Smooth muscle cell (in vitro differentiated cells): Measurements from ENCODE around the gene CAPN15. TPM values are rescaled to one million over a fixed set of nuclear protein-coding genes. Genes with fewer than 3 reads are reported as not detected.
"Not testable (repeated sequence)": the region's sequence is repeated elsewhere in the genome, so short reads cannot be mapped to it uniquely, and the experiment has no call there.

Experiments
- DNase-seq: peaks from one replicate; lab custom pipeline; 2025; ENCODE audit not compliant: unreplicated experiment; lab: John Stamatoyannopoulos, UW
- H2AFZ ChIP-seq: fragments of 200-600 bp; sonication (generic); 2 replicates; pipeline ENCODE4 v1.6.0; 2016; ENCODE audit warnings: antibody characterized with exemption, low read depth, mild to moderate bottlenecking
- H3F3A ChIP-seq: fragments of 200-600 bp; sonication (generic); 2 replicates; pipeline ENCODE4 v1.6.0; 2017; ENCODE audit warnings: antibody characterized with exemption, low read depth
- H3K27ac ChIP-seq: fragments of 200-600 bp; sonication (generic); 2 replicates; pipeline ENCODE4 v1.5.1; 2016; ENCODE audit warnings: low read depth, mild to moderate bottlenecking
- H3K27me3 ChIP-seq: fragments of 200-600 bp; sonication (generic); 2 replicates; pipeline ENCODE4 v1.6.1; 2016; ENCODE audit warnings: low read depth, mild to moderate bottlenecking
- H3K36me3 ChIP-seq: fragments of 200-600 bp; sonication (generic); 2 replicates; pipeline ENCODE4 v1.5.1; 2016; ENCODE audit warnings: low read depth
- H3K4me1 ChIP-seq: fragments of 200-600 bp; sonication (generic); 2 replicates; pipeline ENCODE4 v1.5.1; 2016; ENCODE audit warnings: low read depth
- H3K4me2 ChIP-seq: fragments of 200-600 bp; sonication (generic); 2 replicates; pipeline ENCODE4 v1.6.0; 2016; ENCODE audit warnings: mild to moderate bottlenecking
- H3K4me3 ChIP-seq: fragments of 200-600 bp; sonication (generic); 2 replicates; pipeline ENCODE4 v1.5.1; 2016; ENCODE audit warnings: mild to moderate bottlenecking
- H3K79me2 ChIP-seq: fragments of 200-600 bp; sonication (generic); 2 replicates; pipeline ENCODE4 v1.6.0; 2016; ENCODE audit warnings: low read depth, mild to moderate bottlenecking
- H3K9ac ChIP-seq: fragments of 200-600 bp; sonication (generic); 2 replicates; pipeline ENCODE4 v1.6.0; 2016; ENCODE audit warnings: low read depth
- H3K9me3 ChIP-seq: fragments of 200-600 bp; sonication (generic); replicated peaks from 2 replicates; pipeline ENCODE4 v1.5.1; 2016; ENCODE audit warnings: low read depth
- H4K20me1 ChIP-seq: fragments of 200-600 bp; sonication (generic); 2 replicates; pipeline ENCODE4 v1.6.0; 2016; ENCODE audit warnings: low read depth
- CTCF ChIP-seq: fragments of 200-600 bp; sonication (generic); IDR thresholded peaks from 2 replicates; pipeline ENCODE4 v1.5.1; 2017; ENCODE audit warnings: borderline replicate concordance, mild to moderate bottlenecking, antibody characterized with exemption; ENCODE audit not compliant: insufficient read depth, poor library complexity, severe bottlenecking
- WGBS: methylation state at CpG from one replicate; pipeline ENCODE4 v1.1.7; 2016; ENCODE audit warnings: low lambda C conversion rate; 5-methylcytosine and 5-hydroxymethylcytosine counted together
- polyA plus RNA-seq: library from polyadenylated mRNA; unstranded; fragments of >200 nt; fragmentation: Nextera tagmentation; extraction: Ambion mirVana; gene quantifications from 2 replicates; pipeline ENCODE4 v1.2.1, GENCODE V29; 2016
- total RNA-seq: library from RNA; depleted of rRNA; stranded (reverse); fragments of >200 nt; gene quantifications from 2 replicates; pipeline ENCODE4 v1.2.3, GENCODE V29; 2014

CAPN15 gene
- total and polyA plus RNA-seq, 2 experiments from 2014 or later = 14.7 to 18.7 TPM

GRCh38 chr16:503150-504071 lies 24.1 kb upstream of the CAPN15 start:
- no peaks in the 10 kb centered on the region for H3K27me3 ChIP-seq
- no peak overlapping the region for H3K27ac ChIP-seq
- H3K36me3 ChIP-seq = no peaks in the 10 kb centered on the region
- no peak for TF ChIP-seq CTCF
- H3F3A ChIP-seq = no peaks in the 10 kb centered on the region
- H3K4me3 ChIP-seq = no peak overlapping the region
- H3K9ac ChIP-seq = no peak overlapping the region
- H3K9me3 ChIP-seq = no peaks in the 10 kb centered on the region
- no peak overlapping the region for H2AFZ ChIP-seq
- WGBS = 93% methylated on average over 23 of the region's 23 CpGs
- no peak for DNase-seq
- H3K79me2 ChIP-seq = no peaks in the 10 kb centered on the region
- H4K20me1 ChIP-seq = no peaks in the 10 kb centered on the region
- no peaks in the 10 kb centered on the region for H3K4me1 ChIP-seq
- H3K4me2 ChIP-seq = no peak overlapping the region

- H3K4me1 ChIP-seq = no peaks in the 10 kb centered on the region
- no peak overlapping the region for H2AFZ ChIP-seq
- H3K9me3 ChIP-seq = no peaks in the 10 kb centered on the region
- H3K79me2 ChIP-seq = no peaks in the 10 kb centered on the region
- no peak overlapping the region for H3K9ac ChIP-seq
- H3K27ac ChIP-seq = no peak overlapping the region
- no peaks in the 10 kb centered on the region for H3F3A ChIP-seq
- H3K4me3 ChIP-seq = no peak overlapping the region
- DNase-seq = no peak
- WGBS = 91% methylated on average over 33 of the region's 33 CpGs
- TF ChIP-seq CTCF = no peak
- no peak overlapping the region for H3K4me2 ChIP-seq
- H3K27me3 ChIP-seq = no peaks in the 10 kb centered on the region
- no peaks in the 10 kb centered on the region for H3K36me3 ChIP-seq
- H4K20me1 ChIP-seq = no peaks in the 10 kb centered on the region
Measured at GRCh38 chr16:505479-506245, 21.9 kb upstream of the CAPN15 start.

- H3K9me3 ChIP-seq = no peaks in the 10 kb centered on the region
- DNase-seq = no peak
- H4K20me1 ChIP-seq = no peaks in the 10 kb centered on the region
- H3K4me3 ChIP-seq = no peak overlapping the region
- H3K4me1 ChIP-seq = no peaks in the 10 kb centered on the region
- TF ChIP-seq CTCF = no peak
- H3K79me2 ChIP-seq = no peaks in the 10 kb centered on the region
- no peak overlapping the region for H3K9ac ChIP-seq
- H3K36me3 ChIP-seq = no peaks in the 10 kb centered on the region
- no peaks in the 10 kb centered on the region for H3F3A ChIP-seq
- WGBS = 97% methylated on average over 7 of the region's 7 CpGs
- H2AFZ ChIP-seq = no peak overlapping the region
- no peaks in the 10 kb centered on the region for H3K27me3 ChIP-seq
- no peak overlapping the region for H3K27ac ChIP-seq
- H3K4me2 ChIP-seq = no peak overlapping the region
Measured at GRCh38 chr16:506246-506546, 21.3 kb upstream of the CAPN15 start.

GRCh38 chr16:507527-507926 lies 20.0 kb upstream of the CAPN15 start:
- not testable (repeated sequence) for H3K4me3 ChIP-seq, H2AFZ ChIP-seq, H4K20me1 ChIP-seq, H3K27ac ChIP-seq, H3K36me3 ChIP-seq, H3K27me3 ChIP-seq, H3K4me1 ChIP-seq, H3K9ac ChIP-seq, H3K9me3 ChIP-seq, H3K4me2 ChIP-seq, DNase-seq, H3K79me2 ChIP-seq, H3F3A ChIP-seq
- 95% methylated on average over 14 of the region's 14 CpGs for WGBS
